ENCODE measurements around the gene GPR62. TPM values are rescaled to one million over a fixed set of nuclear protein-coding genes. Genes with fewer than 3 reads are reported as not detected.

The GPR62 gene
- total RNA-seq, 1 experiment from 2014 or later: not detected

- Histone ChIP-seq H3K4me3 (no peak overlapping the region), H3K4me1 (replicated peaks; ENCODE audit: insufficient read depth) (peaks cover 9% of the 10 kb centered on the region; the same call in 1 of the 2 replicates), H3F3A (ENCODE audit: insufficient read depth, low read depth) (no peaks in the 10 kb centered on the region; the same call in 1 of the 2 replicates), H3K9me2 (ENCODE audit: insufficient read depth) (no peaks in the 10 kb centered on the region), H3K79me2 (ENCODE audit: low read depth) (peaks cover 26% of the 10 kb centered on the region), H3K27ac (no peak overlapping the region), H2AFZ (no peak overlapping the region), H3K27me3 (ENCODE audit: insufficient read depth, low read depth) (no peaks in the 10 kb centered on the region), H3K9me3 (ENCODE audit: insufficient read depth, low read depth) (no peaks in the 10 kb centered on the region), H3K36me3 (ENCODE audit: low read depth) (no peaks in the 10 kb centered on the region; the same call in 1 of the 2 replicates), H3K4me2 (no peak overlapping the region), H4K20me1 (ENCODE audit: insufficient read depth) (peaks cover 5% of the 10 kb centered on the region; the same call in 1 of the 2 replicates)
- TF ChIP-seq CTCF (conservative IDR thresholded peaks at IDR 0.05) (no peak), EZH2 (IDR thresholded peaks at IDR 0.05; ENCODE audit: low read depth) (no peak)
- CTCF ChIA-PET: no interaction called here
- POLR2A ChIA-PET (ENCODE audit: unreplicated experiment): no interaction called here
- intact Hi-C loops (cut with micrococcal nuclease; ENCODE audit: unreplicated experiment): no loop called here
- no peak for DNase-seq
- BruUV-seq (replicated peaks): no TSS peak
These were observed 17.4 kb upstream of the GPR62 start for GRCh38 chr3:51937611-51938450.

- POLR2A ChIA-PET (ENCODE audit: unreplicated experiment): no interaction called here
- Histone ChIP-seq H3K4me1 (replicated peaks; ENCODE audit: insufficient read depth) (peaks cover 16% of the 10 kb centered on the region; the same call in 1 of the 2 replicates), H3K9me3 (ENCODE audit: insufficient read depth, low read depth) (no peaks in the 10 kb centered on the region), H3K27ac (no peak overlapping the region), H3K36me3 (ENCODE audit: low read depth) (no peaks in the 10 kb centered on the region; the same call in 1 of the 2 replicates), H4K20me1 (ENCODE audit: insufficient read depth) (peaks cover 5% of the 10 kb centered on the region; the same call in 1 of the 2 replicates), H3K79me2 (ENCODE audit: low read depth) (peaks cover 26% of the 10 kb centered on the region), H3K9me2 (ENCODE audit: insufficient read depth) (no peaks in the 10 kb centered on the region), H3K27me3 (ENCODE audit: insufficient read depth, low read depth) (no peaks in the 10 kb centered on the region), H2AFZ (no peak overlapping the region), H3K4me3 (no peak overlapping the region), H3K4me2 (no peak overlapping the region), H3F3A (ENCODE audit: insufficient read depth, low read depth) (no peaks in the 10 kb centered on the region; the same call in 1 of the 2 replicates)
- no TSS peak for BruUV-seq (replicated peaks)
- TF ChIP-seq CTCF (conservative IDR thresholded peaks at IDR 0.05) (no peak), EZH2 (IDR thresholded peaks at IDR 0.05; ENCODE audit: low read depth) (no peak)
- no peak for DNase-seq
- CTCF ChIA-PET: no interaction called here
- intact Hi-C loops (cut with micrococcal nuclease; ENCODE audit: unreplicated experiment): no loop called here
These were observed 16.3 kb upstream of the GPR62 start for GRCh38 chr3:51938780-51939425.

- Histone ChIP-seq H3K79me2 (ENCODE audit: low read depth) (peaks cover 26% of the 10 kb centered on the region), H3K9me2 (ENCODE audit: insufficient read depth) (no peaks in the 10 kb centered on the region), H3K4me3 (peak overlapping the region; percentile 85), H3K36me3 (ENCODE audit: low read depth) (no peaks in the 10 kb centered on the region; the same call in 1 of the 2 replicates), H3K9me3 (ENCODE audit: insufficient read depth, low read depth) (no peaks in the 10 kb centered on the region), H3K27me3 (ENCODE audit: insufficient read depth, low read depth) (no peaks in the 10 kb centered on the region), H3F3A (ENCODE audit: insufficient read depth, low read depth) (no peaks in the 10 kb centered on the region; the same call in 1 of the 2 replicates), H2AFZ (peak overlapping the region; percentile 77; the same call in 1 of the 2 replicates), H4K20me1 (ENCODE audit: insufficient read depth) (peaks cover 5% of the 10 kb centered on the region; the same call in 1 of the 2 replicates), H3K27ac (no peak overlapping the region), H3K4me2 (peak overlapping the region; percentile 98), H3K4me1 (replicated peaks; ENCODE audit: insufficient read depth) (peaks cover 16% of the 10 kb centered on the region; the same call in 1 of the 2 replicates)
- TF ChIP-seq CTCF (conservative IDR thresholded peaks at IDR 0.05): no peak
- TF ChIP-seq EZH2 (IDR thresholded peaks at IDR 0.05; ENCODE audit: low read depth): no peak
- TSS peak; percentile 43 for BruUV-seq (replicated peaks)
- CTCF ChIA-PET: interaction anchor here (0.5 to 1.2 kb wide), 8 partner anchors 34 to 637 kb away, joined by 3 to 4 read pairs (median 3); partner anchors contain the start of genes ABHD14A and DUSP7
- POLR2A ChIA-PET (ENCODE audit: unreplicated experiment): interaction anchor here (0.5 to 1.1 kb wide), 6 partner anchors 33 to 278 kb away, joined by 3 read pairs; partner anchors contain the start of genes ABHD14B and RPL29
- intact Hi-C loops (cut with micrococcal nuclease; ENCODE audit: unreplicated experiment): loop anchor here (1.0 to 5.0 kb wide), 3 partner anchors 187 to 396 kb away; partner anchors contain the start of gene TWF2
- no peak for DNase-seq
These were observed 14.3 kb upstream of the GPR62 start for GRCh38 chr3:51940648-51941462.
